ENCODE measurements around the gene GNAT1. TPM values are rescaled to one million over a fixed set of nuclear protein-coding genes. Genes with fewer than 3 reads are reported as not detected.

GNAT1 gene
- total and polyA plus RNA-seq, 2 of the 13 experiments (the other 11 are each of a cell fraction or from before 2014, with no cell fraction given) = 0.15 TPM; not detected in 1

DNA sequence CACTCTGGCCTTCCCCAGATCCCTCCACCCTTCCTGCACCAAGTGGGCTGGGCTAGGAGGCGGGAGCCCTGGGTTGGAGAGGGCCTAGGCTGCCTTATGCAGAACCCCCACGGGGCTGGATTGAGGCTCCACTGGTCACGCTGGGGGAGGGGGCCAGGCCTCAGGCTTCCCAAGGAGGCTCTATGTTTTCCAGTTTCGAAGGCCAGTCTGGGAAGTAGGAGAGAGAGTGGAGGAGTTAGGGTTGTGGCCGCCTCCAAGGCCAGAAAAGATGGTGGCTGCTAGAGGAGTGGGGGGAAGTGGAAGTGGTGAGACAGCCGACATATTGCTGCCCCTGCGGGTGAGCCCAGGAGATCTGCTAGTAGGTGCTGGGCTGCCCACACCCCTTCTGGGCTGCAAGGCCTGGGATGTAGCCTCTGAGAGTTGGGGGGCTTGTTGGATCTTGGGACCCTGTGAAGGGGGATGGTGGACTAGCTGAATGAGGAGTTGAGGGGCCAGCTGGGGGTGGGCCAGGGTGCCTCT lies 45.8 kb downstream of the GNAT1 start:
- H3K4me1 ChIP-seq (ENCODE audit: insufficient read depth, low read length) = peaks cover 53% of the 10 kb centered on the region
- FAIRE-seq = no peak

DNA sequence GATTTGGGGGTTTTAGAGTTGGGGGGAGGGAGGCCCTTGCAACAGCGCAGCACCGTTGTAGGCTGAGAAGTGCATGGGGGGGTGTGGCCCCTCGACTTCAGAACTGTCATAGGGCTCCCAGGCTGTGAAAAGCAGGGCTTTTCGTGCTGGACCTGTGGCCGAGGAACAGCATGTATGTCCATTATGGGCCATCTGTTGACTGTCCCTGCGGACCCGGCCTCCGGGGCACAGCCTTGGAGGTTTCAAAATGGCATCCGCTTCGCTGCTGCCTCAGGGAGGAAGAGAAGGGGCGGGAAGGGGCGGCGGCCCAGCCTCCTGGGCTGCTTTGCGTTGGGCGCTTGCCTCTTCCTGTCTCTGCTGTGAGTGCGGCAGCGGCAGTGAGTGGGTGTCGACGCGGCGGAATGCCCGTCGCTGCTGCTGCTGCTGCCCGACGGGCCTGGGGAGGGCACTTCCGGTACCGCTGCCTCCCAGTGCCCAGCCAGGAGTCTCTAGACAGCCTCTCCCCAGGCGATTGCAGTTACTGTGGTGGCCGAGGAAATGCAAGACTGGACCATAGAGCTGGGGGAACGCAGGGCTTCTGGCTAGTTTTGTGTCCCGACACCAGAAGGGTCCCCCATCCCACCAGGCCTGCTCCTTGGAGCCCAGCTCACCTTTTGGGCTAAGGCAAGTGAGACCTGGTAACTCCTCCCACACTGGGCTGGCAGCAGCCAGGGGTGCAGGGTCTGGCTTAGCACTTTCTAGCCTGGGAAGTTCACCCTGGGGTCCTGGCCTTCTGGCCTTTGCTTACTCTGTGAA lies 46.5 kb downstream of the GNAT1 start:
- Histone ChIP-seq H3K27me3 (ENCODE audit: control insufficient read depth in 1 of 2, insufficient read depth in 2 of 2, low read length in 2 of 2) (no peaks in the 10 kb centered on the region; a peak in 1 of 5 replicates), H3K4me3 (replicated peaks in 1 of 3; ENCODE audit: insufficient read depth in 1 of 3, low read depth in 2 of 3, low read length in 3 of 3) (no peak overlapping the region), H3K4me1 (ENCODE audit: insufficient read depth, low read length) (peaks cover 53% of the 10 kb centered on the region), H3K79me2 (ENCODE audit: insufficient read depth, low read length) (peaks cover 29% of the 10 kb centered on the region), H2AFZ (ENCODE audit: low read length) (no peak overlapping the region), H3K36me3 (replicated peaks in 1 of 2; ENCODE audit: control insufficient read depth in 1 of 2, insufficient read depth in 2 of 2, low read length in 2 of 2) (peaks cover 0 to 2% of the 10 kb centered on the region in 2 experiments; a peak in 1 of 5 replicates), H3K4me2 (ENCODE audit: low read depth, low read length) (peak overlapping the region; percentile 79), H3K27ac (ENCODE audit: extremely low read length, insufficient read depth, low read length) (no peak overlapping the region), H3K9ac (ENCODE audit: insufficient read depth, low read depth, low read length) (peak overlapping the region; percentile 81; the same call in 1 of the 2 replicates), H3K9me3 (ENCODE audit: low read length) (no peaks in the 10 kb centered on the region), H4K20me1 (ENCODE audit: insufficient read depth, low read length) (no peaks in the 10 kb centered on the region)
- in situ Hi-C loops (cut with HindIII; ENCODE audit: extremely low pct_ligation_motif_present, low pct_unique_long_range_greater_than_20kb) = no loop called here
- WGBS (ENCODE audit: low lambda C conversion rate) = no CpG with 5 or more reads among the region's 31 CpGs
- no peak for DNase-seq (ENCODE audit: low spot score)
- no peak for FAIRE-seq
- intact Hi-C loops (cut with micrococcal nuclease; ENCODE audit: unreplicated experiment) = no loop called here
- POLR2A ChIA-PET = interaction anchor here (1.0 to 1.2 kb wide), 2 partner anchors 10 to 22 kb away, joined by 3 to 4 read pairs; no protein-coding TSS in a partner anchor
- CTCF ChIA-PET (ENCODE audit: low intra/inter-chr PET ratio, low total read pairs) = no interaction called here
- no TSS peak for BruUV-seq (replicated peaks)
- ATAC-seq = no peak
- no peak for TF ChIP-seq HOXA9 (CRISPR knock-in tag; IDR thresholded peaks at IDR 0.05; ENCODE audit: borderline replicate concordance)
- no peak for TF ChIP-seq ZNF34 (CRISPR knock-in tag; IDR thresholded peaks at IDR 0.05; ENCODE audit: borderline replicate concordance)
- no peak for TF ChIP-seq ZNF564 (CRISPR knock-in tag; IDR thresholded peaks at IDR 0.05)
- TF ChIP-seq JUNB (CRISPR knock-in tag; IDR thresholded peaks at IDR 0.05; ENCODE audit: borderline replicate concordance) = no peak
- TF ChIP-seq, protein P1, sequence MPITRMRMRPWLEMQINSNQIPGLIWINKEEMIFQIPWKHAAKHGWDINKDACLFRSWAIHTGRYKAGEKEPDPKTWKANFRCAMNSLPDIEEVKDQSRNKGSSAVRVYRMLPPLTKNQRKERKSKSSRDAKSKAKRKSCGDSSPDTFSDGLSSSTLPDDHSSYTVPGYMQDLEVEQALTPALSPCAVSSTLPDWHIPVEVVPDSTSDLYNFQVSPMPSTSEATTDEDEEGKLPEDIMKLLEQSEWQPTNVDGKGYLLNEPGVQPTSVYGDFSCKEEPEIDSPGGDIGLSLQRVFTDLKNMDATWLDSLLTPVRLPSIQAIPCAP (CRISPR knock-in tag; IDR thresholded peaks at IDR 0.05; ENCODE audit: low read depth) = no peak
- TF ChIP-seq SRSF1 (optimal IDR thresholded peaks at IDR 0.05; ENCODE audit: low read depth, low read length) = peak; percentile 39
- no peak for TF ChIP-seq KAT7 (CRISPR knock-in tag; IDR thresholded peaks at IDR 0.05; ENCODE audit: borderline replicate concordance)
- TF ChIP-seq, protein P2, sequence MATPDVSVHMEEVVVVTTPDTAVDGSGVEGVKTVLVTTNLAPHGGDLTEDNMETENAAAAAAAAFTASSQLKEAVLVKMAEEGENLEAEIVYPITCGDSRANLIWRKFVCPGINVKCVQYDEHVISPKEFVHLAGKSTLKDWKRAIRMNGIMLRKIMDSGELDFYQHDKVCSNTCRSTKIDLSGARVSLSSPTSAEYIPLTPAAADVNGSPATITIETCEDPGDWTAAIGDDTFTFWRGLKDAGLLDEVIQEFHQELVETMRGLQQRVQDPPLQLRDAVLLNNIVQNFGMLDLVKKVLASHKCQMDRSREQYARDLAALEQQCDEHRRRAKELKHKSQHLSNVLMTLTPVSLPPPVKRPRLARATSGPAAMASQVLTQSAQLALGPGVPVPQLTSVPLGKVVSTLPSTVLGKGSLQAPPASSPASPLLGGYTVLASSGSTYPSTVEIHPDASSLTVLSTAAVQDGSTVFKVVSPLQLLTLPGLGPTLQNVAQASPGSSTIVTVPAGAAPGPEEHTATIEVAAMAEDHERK (CRISPR knock-in tag; IDR thresholded peaks at IDR 0.05; ENCODE audit: low read depth) = no peak
- TF ChIP-seq, protein P3, sequence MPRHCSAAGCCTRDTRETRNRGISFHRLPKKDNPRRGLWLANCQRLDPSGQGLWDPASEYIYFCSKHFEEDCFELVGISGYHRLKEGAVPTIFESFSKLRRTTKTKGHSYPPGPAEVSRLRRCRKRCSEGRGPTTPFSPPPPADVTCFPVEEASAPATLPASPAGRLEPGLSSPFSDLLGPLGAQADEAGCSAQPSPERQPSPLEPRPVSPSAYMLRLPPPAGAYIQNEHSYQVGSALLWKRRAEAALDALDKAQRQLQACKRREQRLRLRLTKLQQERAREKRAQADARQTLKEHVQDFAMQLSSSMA (CRISPR knock-in tag; IDR thresholded peaks at IDR 0.05) = no peak
- no peak for TF ChIP-seq NBN (conservative IDR thresholded peaks at IDR 0.05)

More for the DNA sequence above, 45.8 kb downstream of the GNAT1 start:
- TF ChIP-seq SALL1 (CRISPR knock-in tag; IDR thresholded peaks at IDR 0.05) = 0 out of 2 replicates have a peak, but pooled peaks have one; percentile 20
- no peak for TF ChIP-seq ZNF460 (CRISPR knock-in tag; IDR thresholded peaks at IDR 0.05; ENCODE audit: borderline replicate concordance)
- Histone ChIP-seq H3K36me3 (replicated peaks in 1 of 2; ENCODE audit: control insufficient read depth in 1 of 2, insufficient read depth in 2 of 2, low read length in 2 of 2) (peaks cover 0 to 2% of the 10 kb centered on the region in 2 experiments; a peak in 1 of 5 replicates), H3K9ac (ENCODE audit: insufficient read depth, low read depth, low read length) (peak overlapping the region; percentile 81; the same call in 1 of the 2 replicates), H3K4me3 (replicated peaks in 1 of 3; ENCODE audit: insufficient read depth in 1 of 3, low read depth in 2 of 3, low read length in 3 of 3) (peak overlapping the region; percentile 85 to 93 (median 87)), H2AFZ (ENCODE audit: low read length) (no peak overlapping the region), H3K79me2 (ENCODE audit: insufficient read depth, low read length) (peaks cover 29% of the 10 kb centered on the region), H3K9me3 (ENCODE audit: low read length) (no peaks in the 10 kb centered on the region), H3K27ac (ENCODE audit: extremely low read length, insufficient read depth, low read length) (no peak overlapping the region), H3K4me2 (ENCODE audit: low read depth, low read length) (peak overlapping the region; percentile 79), H3K27me3 (ENCODE audit: control insufficient read depth in 1 of 2, insufficient read depth in 2 of 2, low read length in 2 of 2) (no peaks in the 10 kb centered on the region; a peak in 1 of 5 replicates), H4K20me1 (ENCODE audit: insufficient read depth, low read length) (no peaks in the 10 kb centered on the region)
- WGBS (ENCODE audit: low lambda C conversion rate) = 42% methylated on average over 7 of the region's 7 CpGs
- ATAC-seq = no peak
- intact Hi-C loops (cut with micrococcal nuclease; ENCODE audit: unreplicated experiment) (no loop called here), in situ Hi-C loops (cut with HindIII; ENCODE audit: extremely low pct_ligation_motif_present, low pct_unique_long_range_greater_than_20kb) (no loop called here)
- ChIA-PET CTCF (ENCODE audit: low intra/inter-chr PET ratio, low total read pairs) (no interaction called here), POLR2A (interaction anchor here (0.7 to 2.7 kb wide), 7 partner anchors 16 to 77 kb away, joined by 3 to 55 read pairs (median 19); no protein-coding TSS in a partner anchor)
- no peak for DNase-seq (ENCODE audit: low spot score)
- BruUV-seq (replicated peaks) = no TSS peak

Measured in HepG2 (cell line).